B cell (primary cell): ENCODE results near the gene AK4. TPM values are rescaled to one million over a fixed set of nuclear protein-coding genes. Genes with fewer than 3 reads are reported as not detected.
A peak's percentile ranks its signal among the peaks of the same experiment; 100 is the strongest.

Experiments used
- ATAC-seq: fragments of 200-7000 bp; cut with Tn5 transposase; one replicate; pipeline ENCODE4 v1.10.0; 2021; ENCODE audit warnings: low read depth, mild to moderate bottlenecking, moderate number of reproducible peaks, moderate library complexity
- CTCF ChIA-PET: fragments of 350-600 bp; sonication (Branson Sonifier 250); formaldehyde crosslinking; loops from one replicate; lab custom pipeline; 2021; ENCODE audit warnings: antibody characterized with exemption, inconsistent platforms; lab: Charles Lee
- POLR2A ChIA-PET: fragments of 350-600 bp; sonication (Branson Sonifier 250); formaldehyde crosslinking; loops from one replicate; lab custom pipeline; 2021; ENCODE audit warnings: antibody characterized with exemption; lab: Charles Lee
- DNase-seq: peaks from one replicate; pipeline ENCODE4 v3.0.0; 2013
- H2AFZ ChIP-seq: 2 replicates; pipeline ENCODE4 v1.6.1; 2012; ENCODE audit warnings: mild to moderate bottlenecking, low read depth, low read length; ENCODE audit not compliant: insufficient read depth, poor library complexity, severe bottlenecking
- H3K27ac ChIP-seq, 2 donors: 1 replicate in 1 of 2; 2 replicates in 1 of 2; pipeline ENCODE4 v1.5.1; 2012 to 2013; ENCODE audit warnings: low read length in 2 of 2, mild to moderate bottlenecking in 2 of 2, moderate library complexity in 1 of 2
- H3K27me3 ChIP-seq, 4 experiments: fragments of 200-600 bp in 1 of 4; sonication (generic) in 1 of 4; replicated peaks in 1 of 4; 1 replicate in 2 of 4; 2 replicates in 2 of 4; pipeline versions ENCODE4 v1.6.1 to v1.7.0; 2013 to 2016; ENCODE audit warnings: low read length in 3 of 4, mild to moderate bottlenecking in 2 of 4, mixed read lengths in 1 of 4, moderate library complexity in 1 of 4; ENCODE audit not compliant: insufficient read depth in 4 of 4, control insufficient read depth in 3 of 4; ENCODE audit errors: control extremely low read depth in 1 of 4
- H3K36me3 ChIP-seq, 2 experiments: replicated peaks in 1 of 2; 1 replicate in 1 of 2; 2 replicates in 1 of 2; pipeline versions ENCODE4 v1.6.1 to v1.7.1; 2013; ENCODE audit warnings: low read length in 1 of 2; ENCODE audit not compliant: insufficient read depth in 2 of 2, control insufficient read depth in 1 of 2; ENCODE audit errors: control extremely low read depth in 1 of 2, extremely low read depth in 1 of 2
- H3K4me1 ChIP-seq, 2 donors: fragments of 200-600 bp in 1 of 2; sonication (generic) in 1 of 2; 1 replicate in 1 of 2; 2 replicates in 1 of 2; pipeline versions ENCODE4 v1.5.1 to v1.6.1; 2013 to 2017; ENCODE audit warnings: low read length in 2 of 2; ENCODE audit not compliant: control insufficient read depth in 2 of 2, insufficient read depth in 2 of 2
- H3K4me2 ChIP-seq: replicated peaks from 2 replicates; pipeline ENCODE3; 2012; ENCODE audit warnings: mild to moderate bottlenecking, low read depth, low read length; ENCODE audit not compliant: poor library complexity, severe bottlenecking
- H3K4me3 ChIP-seq, 5 experiments: fragments of 200-600 bp in 1 of 5; sonication (generic) in 1 of 5; 1 replicate in 3 of 5; 2 replicates in 2 of 5; pipeline versions ENCODE4 v1.5.1 to v1.7.0; 2011 to 2016; ENCODE audit warnings: low read length in 4 of 5, mild to moderate bottlenecking in 4 of 5, low read depth in 2 of 5, control low read depth in 1 of 5, moderate library complexity in 1 of 5; ENCODE audit not compliant: insufficient read depth in 1 of 5; ENCODE audit errors: control extremely low read depth in 1 of 5, extremely low read depth in 1 of 5
- H3K79me2 ChIP-seq: fragments of 200-600 bp; sonication (generic); one replicate; pipeline ENCODE4 v1.6.0; 2016; ENCODE audit warnings: low read length; ENCODE audit not compliant: control insufficient read depth, insufficient read depth
- H3K9ac ChIP-seq: fragments of 200-600 bp; sonication (generic); 2 replicates; pipeline ENCODE4 v1.6.1; 2017; ENCODE audit warnings: mild to moderate bottlenecking, low read length, moderate library complexity
- H3K9me3 ChIP-seq, 3 donors: one replicate each; pipeline versions ENCODE4 v1.6.1 to v1.7.1; 2013; ENCODE audit warnings: low read length in 2 of 3; ENCODE audit not compliant: control insufficient read depth in 2 of 3, insufficient read depth in 1 of 3; ENCODE audit errors: control extremely low read depth in 1 of 3
- H4K20me1 ChIP-seq: 2 replicates; pipeline ENCODE4 v1.6.0; 2012; ENCODE audit warnings: mild to moderate bottlenecking, low read length; ENCODE audit not compliant: insufficient read depth, control insufficient read depth, poor library complexity, severe bottlenecking
- H3K27ac Mint-ChIP-seq: one replicate; pipeline ENCODE4 v1.8.0; 2021; ENCODE audit warnings: mixed read lengths
- H3K27me3 Mint-ChIP-seq: one replicate; pipeline ENCODE4 v1.8.0; 2021; ENCODE audit warnings: mixed read lengths
- H3K4me1 Mint-ChIP-seq: one replicate; pipeline ENCODE4 v1.8.0; 2021; ENCODE audit warnings: mixed read lengths
- H3K4me3 Mint-ChIP-seq: one replicate; pipeline ENCODE4 v1.8.0; 2021; ENCODE audit warnings: mixed read lengths
- H3K9me3 Mint-ChIP-seq: one replicate; pipeline ENCODE4 v1.8.0; 2022; ENCODE audit warnings: mixed read lengths; ENCODE audit not compliant: insufficient read depth
- EZH2 ChIP-seq: IDR thresholded peaks from 2 replicates; pipeline ENCODE4 v1.6.1; 2012; ENCODE audit warnings: borderline replicate concordance, low read depth, mild to moderate bottlenecking, moderate library complexity, low read length; ENCODE audit not compliant: insufficient read depth, poor library complexity, severe bottlenecking
- WGBS: methylation state at CpG from one replicate; pipeline ENCODE4 v1.1.5; 2013; ENCODE audit warnings: missing lambda C conversion rate; ENCODE audit not compliant: insufficient coverage; 5-methylcytosine and 5-hydroxymethylcytosine counted together
- intact Hi-C: fragments of 100-400 bp; cut with micrococcal nuclease; formaldehyde crosslinking; loops from one replicate; pipeline ENCODE4 v1.10.0; 2022
- polyA plus RNA-seq: library from polyadenylated mRNA; depleted of rRNA; stranded (reverse); fragments of >200 nt; gene quantifications from 2 replicates; pipeline ENCODE4 v1.2.3, GENCODE V29; 2012
- total RNA-seq, 2 donors: library from RNA; stranded (reverse); fragments of 120-200 nt in 1 of 2; gene quantifications; 1 replicate in 1 of 2; 2 replicates in 1 of 2; pipeline versions ENCODE4 v1.2.3 to v1.2.4, GENCODE V29; 2013 to 2022
- TF ChIP-seq, protein P1 (sequence below): fragments of 200-600 bp; IDR thresholded peaks from one replicate; pipeline ENCODE4 v1.8.0; 2022; ENCODE audit warnings: antibody characterized with exemption, mild to moderate bottlenecking

AK4 gene
- total and polyA plus RNA-seq, 2 donors (not counting 1 experiment from before 2014, with no cell fraction given), result 0.34 TPM; not detected in 1

- H2AFZ ChIP-seq, result no peak overlapping the region
- H3K79me2 ChIP-seq, result no peaks in the 10 kb centered on the region
- no peak for ATAC-seq
- no peaks in the 10 kb centered on the region for H3K36me3 ChIP-seq
- intact Hi-C loops, result no loop called here
- Mint-ChIP-seq H3K27ac (no peak overlapping the region), H3K4me1 (peaks cover 21% of the 10 kb centered on the region), H3K9me3 (no peaks in the 10 kb centered on the region), H3K27me3 (peaks cover 45% of the 10 kb centered on the region), H3K4me3 (no peak overlapping the region)
- ChIA-PET POLR2A (no interaction called here), CTCF (no interaction called here)
- peaks cover 0 to 3% (median 0%) of the 10 kb centered on the region in 3 donors for H3K9me3 ChIP-seq
- H3K27ac ChIP-seq, result no peak overlapping the region
- H3K4me3 ChIP-seq, result no peak overlapping the region
- H3K27me3 ChIP-seq, result peaks cover 0 to 37% (median 25%) of the 10 kb centered on the region in 4 experiments
- WGBS, result no CpG with 5 or more reads among the region's 1 CpG
- H3K4me2 ChIP-seq, result no peak overlapping the region
- DNase-seq, result no peak
- TF ChIP-seq EZH2, result no peak
- TF ChIP-seq, protein P1, sequence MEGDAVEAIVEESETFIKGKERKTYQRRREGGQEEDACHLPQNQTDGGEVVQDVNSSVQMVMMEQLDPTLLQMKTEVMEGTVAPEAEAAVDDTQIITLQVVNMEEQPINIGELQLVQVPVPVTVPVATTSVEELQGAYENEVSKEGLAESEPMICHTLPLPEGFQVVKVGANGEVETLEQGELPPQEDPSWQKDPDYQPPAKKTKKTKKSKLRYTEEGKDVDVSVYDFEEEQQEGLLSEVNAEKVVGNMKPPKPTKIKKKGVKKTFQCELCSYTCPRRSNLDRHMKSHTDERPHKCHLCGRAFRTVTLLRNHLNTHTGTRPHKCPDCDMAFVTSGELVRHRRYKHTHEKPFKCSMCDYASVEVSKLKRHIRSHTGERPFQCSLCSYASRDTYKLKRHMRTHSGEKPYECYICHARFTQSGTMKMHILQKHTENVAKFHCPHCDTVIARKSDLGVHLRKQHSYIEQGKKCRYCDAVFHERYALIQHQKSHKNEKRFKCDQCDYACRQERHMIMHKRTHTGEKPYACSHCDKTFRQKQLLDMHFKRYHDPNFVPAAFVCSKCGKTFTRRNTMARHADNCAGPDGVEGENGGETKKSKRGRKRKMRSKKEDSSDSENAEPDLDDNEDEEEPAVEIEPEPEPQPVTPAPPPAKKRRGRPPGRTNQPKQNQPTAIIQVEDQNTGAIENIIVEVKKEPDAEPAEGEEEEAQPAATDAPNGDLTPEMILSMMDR, result no peak
- no peak overlapping the region for H3K9ac ChIP-seq
- no peaks in the 10 kb centered on the region for H4K20me1 ChIP-seq
- peaks cover 16 to 19% of the 10 kb centered on the region in 2 donors for H3K4me1 ChIP-seq
These were observed 115.3 kb downstream of the AK4 start for GRCh38 chr1:65263286-65263685.

DNA sequence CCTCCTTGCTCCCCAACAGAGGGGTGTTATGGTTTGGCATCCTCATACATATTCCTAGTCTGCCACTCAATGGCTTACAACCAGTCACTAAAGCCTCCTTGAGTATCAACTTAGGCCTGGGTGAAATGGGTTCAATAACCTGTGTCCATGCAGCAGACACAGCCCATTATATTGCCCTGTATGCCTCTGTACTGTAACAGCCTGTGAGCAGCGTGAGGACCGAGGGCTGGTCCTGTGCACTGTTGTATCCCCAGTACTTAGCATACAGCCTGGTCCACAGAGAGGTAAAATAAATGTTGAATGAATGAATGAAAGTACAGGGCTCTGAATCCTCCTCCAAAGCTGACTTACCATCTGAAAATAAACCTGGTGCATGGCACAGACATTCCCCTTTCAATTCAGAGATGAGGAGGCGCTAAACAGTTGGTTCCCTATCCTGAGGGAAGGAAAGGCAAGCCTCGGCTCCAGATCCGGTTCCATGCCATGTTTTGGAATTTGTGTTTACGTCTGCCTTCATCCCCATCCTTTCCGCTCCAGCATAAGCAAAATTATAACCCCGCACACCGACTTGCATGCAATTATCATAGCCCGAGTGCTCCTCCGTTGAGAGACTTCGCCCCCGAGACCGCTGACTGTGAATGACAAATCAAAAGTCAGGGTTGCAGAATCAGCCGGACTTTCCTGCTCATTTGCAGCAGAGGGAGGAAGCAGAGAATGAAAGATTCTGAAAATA, 116.4 kb downstream of the AK4 start:
- no peak for TF ChIP-seq EZH2
- TF ChIP-seq, protein P1, result no peak
- Histone ChIP-seq H3K9me3 (peaks cover 0 to 3% (median 0%) of the 10 kb centered on the region in 3 donors), H3K27me3 (peaks cover 0 to 37% (median 26%) of the 10 kb centered on the region in 4 experiments), H4K20me1 (no peaks in the 10 kb centered on the region), H3K9ac (no peak overlapping the region), H3K79me2 (no peaks in the 10 kb centered on the region), H3K27ac (no peak overlapping the region), H3K4me3 (peak overlapping the region in 1 of 5 experiments; percentile 12), H3K36me3 (no peaks in the 10 kb centered on the region), H3K4me2 (peak overlapping the region; percentile 31), H3K4me1 (peaks cover 16 to 19% of the 10 kb centered on the region in 2 donors), H2AFZ (no peak overlapping the region)
- CTCF ChIA-PET, result no interaction called here
- intact Hi-C loops, result no loop called here
- H3K27ac Mint-ChIP-seq, result no peak overlapping the region
- ATAC-seq (no peak), DNase-seq (no peak)
- H3K9me3 Mint-ChIP-seq, result no peaks in the 10 kb centered on the region
- 31% methylated on average over 12 of the region's 15 CpGs for WGBS
- peaks cover 21% of the 10 kb centered on the region for H3K4me1 Mint-ChIP-seq
- POLR2A ChIA-PET, result no interaction called here
- peaks cover 42% of the 10 kb centered on the region for H3K27me3 Mint-ChIP-seq
- peak overlapping the region; percentile 35 for H3K4me3 Mint-ChIP-seq
